SH-SY5Y (cell line): ENCODE data around the gene GK2.

Experiments
- GATA2 ChIP-seq: IDR thresholded peaks from 2 replicates; pipeline ENCODE4 v1.6.1; 2011; ENCODE audit warnings: mild to moderate bottlenecking, low read depth, low read length
- GATA3 ChIP-seq: IDR thresholded peaks from 2 replicates; pipeline ENCODE4 v1.6.1; 2011; ENCODE audit warnings: low read depth, mild to moderate bottlenecking, low read length, moderate library complexity

- no peak for TF ChIP-seq GATA3
- TF ChIP-seq GATA2, result no peak
These were observed 17.6 kb upstream of the GK2 start for GRCh38 chr4:79425586-79425985.
